Muscle layer of duodenum (tissue), 2 donors: Measurements from ENCODE around the gene CFAP90.

Experiments
- H3K27ac ChIP-seq: one replicate; pipeline ENCODE4 v1.7.0; 2013; ENCODE audit warnings: mild to moderate bottlenecking, low read length
- H3K27me3 ChIP-seq: one replicate; pipeline ENCODE4 v1.7.0; 2013; ENCODE audit warnings: low read depth, mild to moderate bottlenecking, control low read depth, low read length
- H3K36me3 ChIP-seq, 2 donors: one replicate each; pipeline ENCODE4 v1.7.0; 2013; ENCODE audit warnings: low read length in 2 of 2, control low read depth in 1 of 2, mild to moderate bottlenecking in 1 of 2; ENCODE audit not compliant: insufficient read depth in 2 of 2, control insufficient read depth in 1 of 2
- H3K4me1 ChIP-seq, 2 donors: one replicate each; pipeline ENCODE4 v1.7.0; 2013; ENCODE audit warnings: low read length in 2 of 2, mild to moderate bottlenecking in 2 of 2, control low read depth in 1 of 2, moderate library complexity in 1 of 2; ENCODE audit not compliant: insufficient read depth in 2 of 2, control insufficient read depth in 1 of 2
- H3K4me3 ChIP-seq, 2 donors: one replicate each; pipeline ENCODE4 v1.7.0; 2013; ENCODE audit warnings: low read length in 2 of 2, low read depth in 1 of 2, mild to moderate bottlenecking in 1 of 2
- H3K9me3 ChIP-seq, 2 donors: one replicate each; pipeline ENCODE4 v1.7.0; 2013; ENCODE audit warnings: low read length in 2 of 2, control low read depth in 1 of 2, mild to moderate bottlenecking in 1 of 2; ENCODE audit not compliant: control insufficient read depth in 1 of 2
- donor health status: healthy.

The CFAP90 gene

GRCh38 chr5:7878381-7878873 lies 27.5 kb upstream of the CFAP90 start:
- Histone ChIP-seq H3K36me3 (peaks cover 54 to 71% of the 10 kb centered on the region in 2 donors), H3K27me3 (no peaks in the 10 kb centered on the region), H3K4me1 (no peaks in the 10 kb centered on the region), H3K9me3 (no peaks in the 10 kb centered on the region), H3K27ac (no peak overlapping the region), H3K4me3 (no peak overlapping the region)

- H3K9me3 ChIP-seq = no peaks in the 10 kb centered on the region
- no peaks in the 10 kb centered on the region for H3K4me1 ChIP-seq
- H3K27ac ChIP-seq = no peak overlapping the region
- H3K4me3 ChIP-seq = no peak overlapping the region
- H3K36me3 ChIP-seq = peaks cover 54 to 66% of the 10 kb centered on the region in 2 donors
- H3K27me3 ChIP-seq = no peaks in the 10 kb centered on the region
Measured at GRCh38 chr5:7877851-7878250, 26.9 kb upstream of the CFAP90 start.

- no peaks in the 10 kb centered on the region for H3K4me1 ChIP-seq
- H3K4me3 ChIP-seq = no peak overlapping the region
- peaks cover 47 to 56% of the 10 kb centered on the region in 2 donors for H3K36me3 ChIP-seq
- H3K27ac ChIP-seq = no peak overlapping the region
- H3K27me3 ChIP-seq = no peaks in the 10 kb centered on the region
- H3K9me3 ChIP-seq = no peaks in the 10 kb centered on the region
Measured at GRCh38 chr5:7876867-7877266, 25.9 kb upstream of the CFAP90 start.

- peaks cover 34 to 41% of the 10 kb centered on the region in 2 donors for H3K36me3 ChIP-seq
- H3K27ac ChIP-seq = no peak overlapping the region
- H3K9me3 ChIP-seq = no peaks in the 10 kb centered on the region
- peaks cover 10 to 14% of the 10 kb centered on the region in 2 donors for H3K4me1 ChIP-seq
- H3K4me3 ChIP-seq = no peak overlapping the region
- H3K27me3 ChIP-seq = no peaks in the 10 kb centered on the region
Measured at GRCh38 chr5:7875151-7875550, 24.2 kb upstream of the CFAP90 start.

- no peaks in the 10 kb centered on the region for H3K9me3 ChIP-seq
- H3K4me3 ChIP-seq = no peak overlapping the region
- H3K36me3 ChIP-seq = peaks cover 29 to 36% of the 10 kb centered on the region in 2 donors
- no peak overlapping the region for H3K27ac ChIP-seq
- peaks cover 15 to 18% of the 10 kb centered on the region in 2 donors for H3K4me1 ChIP-seq
- no peaks in the 10 kb centered on the region for H3K27me3 ChIP-seq
Measured at GRCh38 chr5:7874639-7875038, 23.7 kb upstream of the CFAP90 start.

- H3K4me1 ChIP-seq = peaks cover 17 to 18% of the 10 kb centered on the region in 2 donors
- no peak overlapping the region for H3K4me3 ChIP-seq
- peaks cover 27 to 34% of the 10 kb centered on the region in 2 donors for H3K36me3 ChIP-seq
- H3K9me3 ChIP-seq = no peaks in the 10 kb centered on the region
- no peaks in the 10 kb centered on the region for H3K27me3 ChIP-seq
- no peak overlapping the region for H3K27ac ChIP-seq
Measured at GRCh38 chr5:7873216-7873615, 22.3 kb upstream of the CFAP90 start.

GRCh38 chr5:7872517-7873130 lies 21.7 kb upstream of the CFAP90 start:
- Histone ChIP-seq H3K9me3 (no peaks in the 10 kb centered on the region), H3K27me3 (no peaks in the 10 kb centered on the region), H3K4me3 (no peak overlapping the region), H3K4me1 (peaks cover 22 to 23% of the 10 kb centered on the region in 2 donors), H3K27ac (no peak overlapping the region), H3K36me3 (peaks cover 22 to 28% of the 10 kb centered on the region in 2 donors)

GRCh38 chr5:7871653-7872052 lies 20.7 kb upstream of the CFAP90 start:
- Histone ChIP-seq H3K27me3 (no peaks in the 10 kb centered on the region), H3K9me3 (no peaks in the 10 kb centered on the region), H3K4me1 (peaks cover 27% of the 10 kb centered on the region in 2 donors), H3K27ac (no peak overlapping the region), H3K4me3 (no peak overlapping the region), H3K36me3 (peaks cover 16 to 21% of the 10 kb centered on the region in 2 donors)

- Histone ChIP-seq H3K36me3 (peaks cover 0 to 10% of the 10 kb centered on the region in 2 donors), H3K27ac (peak overlapping the region; percentile 61), H3K9me3 (no peaks in the 10 kb centered on the region), H3K27me3 (no peaks in the 10 kb centered on the region), H3K4me3 (peak overlapping the region; percentile 94 to 100), H3K4me1 (peaks cover 27% of the 10 kb centered on the region in 2 donors)
Measured at GRCh38 chr5:7869474-7870136, 18.7 kb upstream of the CFAP90 start.

- no peaks in the 10 kb centered on the region for H3K27me3 ChIP-seq
- peaks cover 27% of the 10 kb centered on the region in 2 donors for H3K4me1 ChIP-seq
- H3K36me3 ChIP-seq = peaks cover 0 to 7% of the 10 kb centered on the region in 2 donors
- H3K27ac ChIP-seq = peak within 1 kb of the TSS; percentile 61
- no peaks in the 10 kb centered on the region for H3K9me3 ChIP-seq
- peak within 1 kb of the TSS; percentile 94 to 100 for H3K4me3 ChIP-seq
Measured at GRCh38 chr5:7868773-7869473, 18.0 kb upstream of the CFAP90 start, which contains the start of the genes FASTKD3 and MTRR. TSS of gene FASTKD3 (minus strand) at chr5:7869031. CDS start at chr5:7868083, 948 bp downstream. TSS of gene MTRR (plus strand) at chr5:7869148. CDS start at chr5:7870795, 1,647 bp downstream.

- peaks cover 27% of the 10 kb centered on the region in 2 donors for H3K4me1 ChIP-seq
- H3K27me3 ChIP-seq = no peaks in the 10 kb centered on the region
- peak overlapping the region; percentile 94 to 100 for H3K4me3 ChIP-seq
- H3K9me3 ChIP-seq = no peaks in the 10 kb centered on the region
- peak overlapping the region; percentile 42 for H3K27ac ChIP-seq
- peaks cover 0 to 7% of the 10 kb centered on the region in 2 donors for H3K36me3 ChIP-seq
Measured at GRCh38 chr5:7868427-7868772, 17.5 kb upstream of the CFAP90 start.
